Fibroblast of peridontal ligament (primary cell): ENCODE measurements around the gene TRIOBP.

Source experiments
- DNase-seq: peaks from one replicate; pipeline ENCODE4 v3.0.0-alpha.2; 2010; ENCODE audit errors: extremely low read depth

The TRIOBP gene

GRCh38 chr22:37669586-37669985, 27.3 kb upstream of the TRIOBP start:
- DNase-seq: peak; percentile 96

- no peak for DNase-seq
Measured at GRCh38 chr22:37672206-37672919, 24.5 kb upstream of the TRIOBP start.

- DNase-seq: no peak
Measured at GRCh38 chr22:37672920-37673455, 23.9 kb upstream of the TRIOBP start.

- no peak for DNase-seq
Measured at GRCh38 chr22:37674248-37674647, 22.6 kb upstream of the TRIOBP start.

GRCh38 chr22:37674951-37675929, 21.6 kb upstream of the TRIOBP start, which contains the start of gene LGALS1:
Gene LGALS1 (plus strand): TSS chr22:37675636. CDS start chr22:37675703, 67 bp downstream.
- peak; percentile 98 for DNase-seq

- DNase-seq: peak; percentile 32
Measured at GRCh38 chr22:37675930-37676735, 20.7 kb upstream of the TRIOBP start.

- DNase-seq: peak; percentile 95
Measured at GRCh38 chr22:37676736-37677492, 19.9 kb upstream of the TRIOBP start.

- DNase-seq: no peak
Measured at GRCh38 chr22:37677493-37677974, 19.3 kb upstream of the TRIOBP start.

- DNase-seq: no peak
Measured at GRCh38 chr22:37678372-37678771, 18.5 kb upstream of the TRIOBP start.

- no peak for DNase-seq
Measured at GRCh38 chr22:37679670-37680069, 17.2 kb upstream of the TRIOBP start.

- peak; percentile 36 for DNase-seq
Measured at GRCh38 chr22:37680191-37680851, 16.5 kb upstream of the TRIOBP start.

GRCh38 chr22:37681001-37681424, 15.8 kb upstream of the TRIOBP start:
- peak; percentile 32 for DNase-seq

GRCh38 chr22:37681556-37682049, 15.2 kb upstream of the TRIOBP start:
- peak; percentile 79 for DNase-seq

- no peak for DNase-seq
Measured at GRCh38 chr22:37684803-37685615, 11.8 kb upstream of the TRIOBP start.

- DNase-seq: peak; percentile 87
Measured at GRCh38 chr22:37686002-37686982, 10.6 kb upstream of the TRIOBP start, which contains the start of gene NOL12. Gene NOL12 (plus strand): TSS chr22:37686343. CDS start chr22:37686393, 50 bp downstream.

- no peak for DNase-seq
Measured at GRCh38 chr22:37690407-37690806, 6.4 kb upstream of the TRIOBP start.

GRCh38 chr22:37690901-37691504, 5.8 kb upstream of the TRIOBP start:
- DNase-seq: no peak
